T-helper 1 cell treated with Interleukin-12 subunit alpha and Interleukin-12 subunit beta and Interleukin-4 antibody, amounts not matched to agents 30 μg/mL and 1 μg/mL, for 36 hours (primary cell): ENCODE data around the gene FGFR2.

Experiments
- H3K27ac Mint-ChIP-seq: one replicate; pipeline ENCODE4 v1.8.0; 2021; ENCODE audit warnings: mild to moderate bottlenecking, mixed read lengths
- H3K27me3 Mint-ChIP-seq: one replicate; pipeline ENCODE4 v1.8.0; 2021; ENCODE audit warnings: low read depth, mixed read lengths
- H3K36me3 Mint-ChIP-seq: one replicate; pipeline ENCODE4 v1.8.0; 2021; ENCODE audit warnings: low read depth, mixed read lengths
- H3K4me1 Mint-ChIP-seq: one replicate; pipeline ENCODE4 v1.8.0; 2021; ENCODE audit warnings: low read depth, mixed read lengths
- H3K4me3 Mint-ChIP-seq: one replicate; pipeline ENCODE4 v1.8.0; 2021; ENCODE audit warnings: mild to moderate bottlenecking, moderate library complexity, mixed read lengths
- H3K9me3 Mint-ChIP-seq: one replicate; pipeline ENCODE4 v1.8.0; 2021; ENCODE audit warnings: mixed read lengths

Gene FGFR2

GRCh38 chr10:121583258-121583657, 15.0 kb downstream of the FGFR2 start:
- H3K4me1 Mint-ChIP-seq = no peaks in the 10 kb centered on the region
- no peaks in the 10 kb centered on the region for H3K27me3 Mint-ChIP-seq
- no peak overlapping the region for H3K27ac Mint-ChIP-seq
- H3K4me3 Mint-ChIP-seq = no peak overlapping the region
- no peaks in the 10 kb centered on the region for H3K36me3 Mint-ChIP-seq
- peaks cover 9% of the 10 kb centered on the region for H3K9me3 Mint-ChIP-seq

- Mint-ChIP-seq H3K4me1 (no peaks in the 10 kb centered on the region), H3K27ac (no peak overlapping the region), H3K36me3 (no peaks in the 10 kb centered on the region), H3K4me3 (no peak overlapping the region), H3K27me3 (no peaks in the 10 kb centered on the region), H3K9me3 (no peaks in the 10 kb centered on the region)
These were observed 17.7 kb downstream of the FGFR2 start for GRCh38 chr10:121580276-121581116.

GRCh38 chr10:121579656-121580055, 18.6 kb downstream of the FGFR2 start:
- H3K4me1 Mint-ChIP-seq = no peaks in the 10 kb centered on the region
- no peak overlapping the region for H3K4me3 Mint-ChIP-seq
- no peaks in the 10 kb centered on the region for H3K36me3 Mint-ChIP-seq
- H3K27me3 Mint-ChIP-seq = no peaks in the 10 kb centered on the region
- H3K27ac Mint-ChIP-seq = no peak overlapping the region
- H3K9me3 Mint-ChIP-seq = no peaks in the 10 kb centered on the region

GRCh38 chr10:121578965-121579364, 19.3 kb downstream of the FGFR2 start:
- Mint-ChIP-seq H3K27me3 (no peaks in the 10 kb centered on the region), H3K9me3 (no peaks in the 10 kb centered on the region), H3K4me3 (no peak overlapping the region), H3K27ac (no peak overlapping the region), H3K4me1 (no peaks in the 10 kb centered on the region), H3K36me3 (no peaks in the 10 kb centered on the region)

- no peaks in the 10 kb centered on the region for H3K36me3 Mint-ChIP-seq
- no peaks in the 10 kb centered on the region for H3K4me1 Mint-ChIP-seq
- no peaks in the 10 kb centered on the region for H3K27me3 Mint-ChIP-seq
- no peak overlapping the region for H3K27ac Mint-ChIP-seq
- H3K4me3 Mint-ChIP-seq = no peak overlapping the region
- no peaks in the 10 kb centered on the region for H3K9me3 Mint-ChIP-seq
These were observed 19.9 kb downstream of the FGFR2 start for GRCh38 chr10:121578298-121578697.

GRCh38 chr10:121577568-121577967, 20.7 kb downstream of the FGFR2 start:
- Mint-ChIP-seq H3K27me3 (no peaks in the 10 kb centered on the region), H3K36me3 (no peaks in the 10 kb centered on the region), H3K4me1 (no peaks in the 10 kb centered on the region), H3K27ac (no peak overlapping the region), H3K9me3 (no peaks in the 10 kb centered on the region), H3K4me3 (no peak overlapping the region)

GRCh38 chr10:121576139-121576538, 22.1 kb downstream of the FGFR2 start:
- no peaks in the 10 kb centered on the region for H3K27me3 Mint-ChIP-seq
- H3K9me3 Mint-ChIP-seq = no peaks in the 10 kb centered on the region
- no peak overlapping the region for H3K27ac Mint-ChIP-seq
- no peaks in the 10 kb centered on the region for H3K4me1 Mint-ChIP-seq
- no peaks in the 10 kb centered on the region for H3K36me3 Mint-ChIP-seq
- no peak overlapping the region for H3K4me3 Mint-ChIP-seq

- H3K27me3 Mint-ChIP-seq = no peaks in the 10 kb centered on the region
- no peak overlapping the region for H3K27ac Mint-ChIP-seq
- H3K9me3 Mint-ChIP-seq = no peaks in the 10 kb centered on the region
- H3K4me3 Mint-ChIP-seq = no peak overlapping the region
- no peaks in the 10 kb centered on the region for H3K36me3 Mint-ChIP-seq
- H3K4me1 Mint-ChIP-seq = no peaks in the 10 kb centered on the region
These were observed 23.6 kb downstream of the FGFR2 start for GRCh38 chr10:121574519-121575166.

- Mint-ChIP-seq H3K27me3 (no peaks in the 10 kb centered on the region), H3K9me3 (no peaks in the 10 kb centered on the region), H3K4me3 (no peak overlapping the region), H3K36me3 (no peaks in the 10 kb centered on the region), H3K4me1 (no peaks in the 10 kb centered on the region), H3K27ac (no peak overlapping the region)
These were observed 24.7 kb downstream of the FGFR2 start for GRCh38 chr10:121573538-121573941.

- no peaks in the 10 kb centered on the region for H3K27me3 Mint-ChIP-seq
- H3K27ac Mint-ChIP-seq = no peak overlapping the region
- no peak overlapping the region for H3K4me3 Mint-ChIP-seq
- H3K36me3 Mint-ChIP-seq = no peaks in the 10 kb centered on the region
- H3K9me3 Mint-ChIP-seq = no peaks in the 10 kb centered on the region
- H3K4me1 Mint-ChIP-seq = no peaks in the 10 kb centered on the region
These were observed 25.2 kb downstream of the FGFR2 start for GRCh38 chr10:121572859-121573537.

GRCh38 chr10:121570315-121570714, 27.9 kb downstream of the FGFR2 start:
- H3K36me3 Mint-ChIP-seq = no peaks in the 10 kb centered on the region
- H3K4me1 Mint-ChIP-seq = no peaks in the 10 kb centered on the region
- H3K4me3 Mint-ChIP-seq = no peak overlapping the region
- no peaks in the 10 kb centered on the region for H3K9me3 Mint-ChIP-seq
- H3K27me3 Mint-ChIP-seq = no peaks in the 10 kb centered on the region
- no peak overlapping the region for H3K27ac Mint-ChIP-seq

GRCh38 chr10:121568275-121568674, 30.0 kb downstream of the FGFR2 start:
- H3K9me3 Mint-ChIP-seq = no peaks in the 10 kb centered on the region
- no peaks in the 10 kb centered on the region for H3K4me1 Mint-ChIP-seq
- no peaks in the 10 kb centered on the region for H3K36me3 Mint-ChIP-seq
- no peaks in the 10 kb centered on the region for H3K27me3 Mint-ChIP-seq
- no peak overlapping the region for H3K27ac Mint-ChIP-seq
- H3K4me3 Mint-ChIP-seq = no peak overlapping the region

- no peak overlapping the region for H3K4me3 Mint-ChIP-seq
- H3K4me1 Mint-ChIP-seq = no peaks in the 10 kb centered on the region
- no peak overlapping the region for H3K27ac Mint-ChIP-seq
- no peaks in the 10 kb centered on the region for H3K9me3 Mint-ChIP-seq
- H3K36me3 Mint-ChIP-seq = no peaks in the 10 kb centered on the region
- no peaks in the 10 kb centered on the region for H3K27me3 Mint-ChIP-seq
These were observed 30.7 kb downstream of the FGFR2 start for GRCh38 chr10:121567569-121567968.

GRCh38 chr10:121566755-121567154, 31.5 kb downstream of the FGFR2 start:
- no peaks in the 10 kb centered on the region for H3K4me1 Mint-ChIP-seq
- no peak overlapping the region for H3K27ac Mint-ChIP-seq
- no peaks in the 10 kb centered on the region for H3K36me3 Mint-ChIP-seq
- no peak overlapping the region for H3K4me3 Mint-ChIP-seq
- no peaks in the 10 kb centered on the region for H3K27me3 Mint-ChIP-seq
- H3K9me3 Mint-ChIP-seq = peaks cover 3% of the 10 kb centered on the region
